Measurements from ENCODE around the gene UBL4A. TPM values are rescaled to one million over a fixed set of nuclear protein-coding genes. Genes with fewer than 3 reads are reported as not detected.

Gene UBL4A
- total and polyA plus RNA-seq, 2 donors (not counting 3 experiments of a cell fraction or from before 2014, with no cell fraction given), result 25.3 to 31.4 TPM

DNA sequence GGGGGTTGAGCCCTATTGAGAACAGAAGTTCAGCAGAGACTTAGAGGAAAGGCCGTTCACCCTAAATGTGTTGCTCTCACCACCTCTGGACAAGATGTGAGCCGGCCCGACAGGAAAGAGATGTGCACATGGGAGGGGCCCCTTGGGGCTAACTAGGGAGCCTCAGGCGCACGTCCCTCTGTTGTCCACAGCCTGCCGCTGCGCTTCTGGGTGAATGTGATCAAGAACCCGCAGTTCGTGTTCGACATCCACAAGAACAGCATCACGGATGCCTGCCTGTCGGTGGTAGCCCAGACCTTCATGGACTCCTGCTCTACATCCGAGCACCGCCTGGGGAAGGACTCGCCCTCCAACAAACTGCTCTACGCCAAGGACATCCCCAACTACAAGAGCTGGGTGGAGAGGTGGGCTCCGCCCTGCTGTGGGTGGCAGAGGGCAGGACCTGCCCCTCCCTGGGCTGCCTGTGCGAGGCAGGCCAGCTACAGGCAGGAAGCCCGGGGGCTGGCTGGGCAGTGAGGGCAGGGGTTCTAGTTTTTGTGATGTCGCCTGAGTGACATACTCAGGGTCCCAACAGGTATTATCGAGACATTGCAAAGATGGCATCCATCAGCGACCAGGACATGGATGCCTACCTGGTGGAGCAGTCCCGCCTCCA, 15.4 kb downstream of the UBL4A start:
- no peak overlapping the region for H3K4me2 ChIP-seq (ENCODE audit: insufficient read depth, low read length)
- no peak for DNase-seq (ENCODE audit: low read depth, low spot score)
- H4K20me1 ChIP-seq (replicated peaks; ENCODE audit: control insufficient read depth, extremely low read depth, insufficient read depth, low read length), result no peaks in the 10 kb centered on the region
- no peaks in the 10 kb centered on the region for H3K9me1 ChIP-seq (replicated peaks; ENCODE audit: control insufficient read depth, extremely low read depth, insufficient read depth, low read length)
- H2AFZ ChIP-seq (ENCODE audit: low read depth, low read length), result no peak overlapping the region
- POLR2A ChIA-PET, result no interaction called here
- dilution Hi-C loops (cut with MboI; ENCODE audit: extremely low pct_ligation_motif_present, low sequenced_read_pairs) (no loop called here), intact Hi-C loops (cut with micrococcal nuclease) (no loop called here)
- no peaks in the 10 kb centered on the region for H3K27me3 ChIP-seq (ENCODE audit: control insufficient read depth in 2 of 2, insufficient read depth in 2 of 2, low read length in 2 of 2)
- H3K4me3 ChIP-seq (replicated peaks in 1 of 3; ENCODE audit: insufficient read depth in 1 of 3, low read depth in 1 of 3, low read length in 3 of 3), result no peak overlapping the region
- CTCF ChIA-PET, result interaction anchor here (1.6 kb wide), 1 partner anchor 12 kb away, joined by 3 read pairs; no protein-coding TSS in a partner anchor
- peaks cover 0 to 35% of the 10 kb centered on the region in 2 experiments for H3K36me3 ChIP-seq (ENCODE audit: control insufficient read depth in 2 of 2, extremely low read depth in 1 of 2, insufficient read depth in 2 of 2, low read length in 2 of 2)
- no peaks in the 10 kb centered on the region for H3K9me3 ChIP-seq (replicated peaks; ENCODE audit: control insufficient read depth, insufficient read depth, low read length)
- TF ChIP-seq GATA2 (IDR thresholded peaks at IDR 0.05; ENCODE audit: insufficient read depth, insufficient read length, low read depth, low read length) (no peak), EZH2 (IDR thresholded peaks at IDR 0.05; ENCODE audit: borderline replicate concordance, low read depth, low read length, severe bottlenecking) (no peak), JUN (IDR thresholded peaks at IDR 0.05; ENCODE audit: borderline replicate concordance, insufficient read depth, insufficient read length, low read depth) (no peak), POLR2AphosphoS5 (IDR thresholded peaks at IDR 0.05; ENCODE audit: insufficient read depth, low read depth, low read length) (no peak), POLR2A (IDR thresholded peaks at IDR 0.05; ENCODE audit: low read depth, low read length) (no peak)
- TF ChIP-seq, protein P1, sequence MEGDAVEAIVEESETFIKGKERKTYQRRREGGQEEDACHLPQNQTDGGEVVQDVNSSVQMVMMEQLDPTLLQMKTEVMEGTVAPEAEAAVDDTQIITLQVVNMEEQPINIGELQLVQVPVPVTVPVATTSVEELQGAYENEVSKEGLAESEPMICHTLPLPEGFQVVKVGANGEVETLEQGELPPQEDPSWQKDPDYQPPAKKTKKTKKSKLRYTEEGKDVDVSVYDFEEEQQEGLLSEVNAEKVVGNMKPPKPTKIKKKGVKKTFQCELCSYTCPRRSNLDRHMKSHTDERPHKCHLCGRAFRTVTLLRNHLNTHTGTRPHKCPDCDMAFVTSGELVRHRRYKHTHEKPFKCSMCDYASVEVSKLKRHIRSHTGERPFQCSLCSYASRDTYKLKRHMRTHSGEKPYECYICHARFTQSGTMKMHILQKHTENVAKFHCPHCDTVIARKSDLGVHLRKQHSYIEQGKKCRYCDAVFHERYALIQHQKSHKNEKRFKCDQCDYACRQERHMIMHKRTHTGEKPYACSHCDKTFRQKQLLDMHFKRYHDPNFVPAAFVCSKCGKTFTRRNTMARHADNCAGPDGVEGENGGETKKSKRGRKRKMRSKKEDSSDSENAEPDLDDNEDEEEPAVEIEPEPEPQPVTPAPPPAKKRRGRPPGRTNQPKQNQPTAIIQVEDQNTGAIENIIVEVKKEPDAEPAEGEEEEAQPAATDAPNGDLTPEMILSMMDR (IDR thresholded peaks at IDR 0.05; ENCODE audit: extremely low read depth in 1 of 2, insufficient read depth in 1 of 2, low read depth in 1 of 2, low read length in 2 of 2), result no peak
- TF ChIP-seq, protein P2, sequence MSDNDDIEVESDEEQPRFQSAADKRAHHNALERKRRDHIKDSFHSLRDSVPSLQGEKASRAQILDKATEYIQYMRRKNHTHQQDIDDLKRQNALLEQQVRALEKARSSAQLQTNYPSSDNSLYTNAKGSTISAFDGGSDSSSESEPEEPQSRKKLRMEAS (IDR thresholded peaks at IDR 0.05; ENCODE audit: insufficient read depth, insufficient read length), result no peak
- no peak overlapping the region for H3K27ac ChIP-seq (ENCODE audit: insufficient read depth, low read depth, low read length)
- BruUV-seq (replicated peaks), result no TSS peak
- H3K4me1 ChIP-seq (ENCODE audit: control insufficient read depth, extremely low read depth, insufficient read depth, low read length), result no peaks in the 10 kb centered on the region
- FAIRE-seq, result no peak
- no peak overlapping the region for H3K9ac ChIP-seq (replicated peaks; ENCODE audit: extremely low read depth, insufficient read depth, low read length)
- no peaks in the 10 kb centered on the region for H3K79me2 ChIP-seq (ENCODE audit: control insufficient read depth, insufficient read depth, low read length)
